SK-N-SH (cell line): Measurements from ENCODE around the gene SERTAD4. TPM values are rescaled to one million over a fixed set of nuclear protein-coding genes. Genes with fewer than 3 reads are reported as not detected.
A peak's percentile ranks its signal among the peaks of the same experiment; 100 is the strongest.

Experiments
- CTCF ChIA-PET: fragments of 300-600, 350-600 bp; formaldehyde crosslinking; extraction: SDS; loops from one replicate; lab custom pipeline; 2021; lab: Yijun Ruan, JAX
- POLR2A ChIA-PET: fragments of 350-600 bp; sonication (Branson Sonifier 250); formaldehyde crosslinking; extraction: SDS; loops from one replicate; lab custom pipeline; 2020; ENCODE audit warnings: antibody characterized with exemption, inconsistent platforms; lab: Yijun Ruan, JAX
- DNase-seq: peaks from one replicate; pipeline ENCODE4 v3.0.0; 2012
- H2AFZ ChIP-seq: fragments of 200-600 bp; sonication (generic); 2 replicates; pipeline ENCODE4 v1.8.1; 2016; ENCODE audit warnings: antibody characterized with exemption, mild to moderate bottlenecking, low read depth
- H3F3A ChIP-seq: fragments of 200-600 bp; sonication (generic); replicated peaks from 2 replicates; pipeline ENCODE3; 2016; ENCODE audit warnings: antibody characterized with exemption, mild to moderate bottlenecking; ENCODE audit not compliant: insufficient read depth
- H3K27ac ChIP-seq, 2 experiments: fragments of 200-500 bp in 1 of 2; fragments of 200-600 bp in 1 of 2; sonication (Bioruptor generic) in 1 of 2; sonication (generic), shearing (Covaris generic) in 1 of 2; 2 replicates each; pipeline versions ENCODE4 v1.5.1 to v1.6.1; 2014 to 2016; ENCODE audit warnings: low read depth in 2 of 2, inconsistent platforms in 1 of 2, low read length in 1 of 2, mild to moderate bottlenecking in 1 of 2, mixed read lengths in 1 of 2
- H3K27me3 ChIP-seq: fragments of 200-600 bp; sonication (generic), shearing (Covaris generic); 2 replicates; pipeline ENCODE4 v1.6.1; 2016; ENCODE audit warnings: mixed run types; ENCODE audit not compliant: insufficient read depth
- H3K36me3 ChIP-seq, 2 experiments: fragments of 200-500 bp in 1 of 2; fragments of 200-600 bp in 1 of 2; sonication (Bioruptor generic) in 1 of 2; sonication (generic) in 1 of 2; replicated peaks in 1 of 2; 2 replicates each; pipeline versions ENCODE3 to v1.5.1; 2014 to 2016; ENCODE audit warnings: low read length in 1 of 2, mild to moderate bottlenecking in 1 of 2; ENCODE audit not compliant: insufficient read depth in 2 of 2, control insufficient read depth in 1 of 2
- H3K4me1 ChIP-seq, 2 experiments: fragments of 200-500 bp in 1 of 2; fragments of 200-600 bp in 1 of 2; sonication (Bioruptor generic) in 1 of 2; sonication (generic), shearing (Covaris generic) in 1 of 2; 2 replicates each; pipeline versions ENCODE4 v1.5.1 to v1.6.1; 2014 to 2016; ENCODE audit warnings: low read depth in 1 of 2, low read length in 1 of 2, mixed run types in 1 of 2; ENCODE audit not compliant: insufficient read depth in 2 of 2, control insufficient read depth in 1 of 2
- H3K4me2 ChIP-seq: fragments of 200-600 bp; sonication (generic), shearing (Covaris generic); 2 replicates; pipeline ENCODE4 v1.6.1; 2017; ENCODE audit warnings: mixed run types
- H3K4me3 ChIP-seq, 2 experiments: fragments of 200-500 bp in 1 of 2; fragments of 200-600 bp in 1 of 2; sonication (Bioruptor generic) in 1 of 2; sonication (generic), shearing (Covaris generic) in 1 of 2; 2 replicates each; pipeline versions ENCODE4 v1.5.1 to v1.8.1; 2014 to 2016; ENCODE audit warnings: low read depth in 2 of 2, inconsistent platforms in 1 of 2, low read length in 1 of 2, mild to moderate bottlenecking in 1 of 2, mixed read lengths in 1 of 2, moderate library complexity in 1 of 2
- H3K79me2 ChIP-seq: fragments of 200-600 bp; sonication (generic); 2 replicates; pipeline ENCODE4 v1.8.1; 2017; ENCODE audit warnings: mild to moderate bottlenecking; ENCODE audit not compliant: insufficient read depth
- H3K9ac ChIP-seq: fragments of 200-600 bp; sonication (generic); 2 replicates; pipeline ENCODE4 v1.6.1; 2017; ENCODE audit warnings: mixed run types
- H3K9me2 ChIP-seq: fragments of 200-600 bp; sonication (generic); 2 replicates; pipeline ENCODE4 v1.6.1; 2017; ENCODE audit warnings: mixed run types
- H3K9me3 ChIP-seq: fragments of 200-600 bp; sonication (generic); 2 replicates; pipeline ENCODE4 v1.6.1; 2017; ENCODE audit warnings: mixed run types, mild to moderate bottlenecking, moderate library complexity
- H4K20me1 ChIP-seq: fragments of 200-600 bp; sonication (generic); 2 replicates; pipeline ENCODE4 v1.6.1; 2017; ENCODE audit warnings: mild to moderate bottlenecking, mixed run types; ENCODE audit not compliant: insufficient read depth
- CHD2 ChIP-seq: fragments of 150-350 bp; IDR thresholded peaks from 2 replicates; pipeline ENCODE4 v1.6.1; 2018; ENCODE audit warnings: low read length; ENCODE audit not compliant: partially characterized antibody
- GATA2 ChIP-seq: sonication (generic); formaldehyde crosslinking; IDR thresholded peaks from 2 replicates; pipeline ENCODE4 v1.5.0; 2020; ENCODE audit warnings: mild to moderate bottlenecking, missing genetic modification reagents
- IRF3 ChIP-seq: fragments of 150-350 bp; IDR thresholded peaks from 2 replicates; pipeline ENCODE4 v1.6.1; 2016; ENCODE audit warnings: mild to moderate bottlenecking, low read depth, low read length
- MEF2A ChIP-seq: IDR thresholded peaks from 2 replicates; pipeline ENCODE4 v1.4.0; 2012; ENCODE audit warnings: low read depth, borderline replicate concordance
- MXI1 ChIP-seq: IDR thresholded peaks from 2 replicates; pipeline ENCODE4 v1.6.1; 2012; ENCODE audit warnings: mild to moderate bottlenecking, low read depth, low read length, improper control_type of control experiment
- NFIC ChIP-seq: IDR thresholded peaks from 2 replicates; pipeline ENCODE4 v1.4.0; 2012; ENCODE audit warnings: borderline replicate concordance
- PBX3 ChIP-seq: IDR thresholded peaks from 2 replicates; pipeline ENCODE4; 2012
- POLR2AphosphoS5 ChIP-seq: IDR thresholded peaks from 2 replicates; pipeline ENCODE4 v1.6.1; 2012; ENCODE audit warnings: low read depth, low read length
- SIN3A ChIP-seq: IDR thresholded peaks from 2 replicates; pipeline ENCODE4 v1.6.1; 2012; ENCODE audit warnings: low read depth, mild to moderate bottlenecking, low read length, moderate library complexity, borderline replicate concordance
- TCF12 ChIP-seq: IDR thresholded peaks from 2 replicates; pipeline ENCODE4 v1.4.0; 2012
- USF1 ChIP-seq: IDR thresholded peaks from 2 replicates; pipeline ENCODE4 v1.4.0; 2012; ENCODE audit warnings: low read depth, borderline replicate concordance
- YY1 ChIP-seq: IDR thresholded peaks from 2 replicates; pipeline ENCODE4 v1.4.0; 2012; ENCODE audit warnings: low read depth, mild to moderate bottlenecking
- WGBS: methylation state at CpG from one replicate; pipeline ENCODE4 v1.1.6; 2017; ENCODE audit warnings: low lambda C conversion rate; 5-methylcytosine and 5-hydroxymethylcytosine counted together
- polyA plus RNA-seq, 3 experiments: library from polyadenylated mRNA; depleted of rRNA; stranded (reverse); fragments of >200 nt; gene quantifications; 2 replicates each; pipeline ENCODE4 v1.2.3, GENCODE V29; 2012
- TF ChIP-seq, protein P1 (sequence below): IDR thresholded peaks from 2 replicates; pipeline ENCODE4 v1.4.0; 2012; ENCODE audit warnings: low read depth
- TF ChIP-seq, protein P2 (sequence below): fragments of 200-600 bp; sonication (generic); IDR thresholded peaks from 2 replicates; pipeline ENCODE4 v1.6.1; 2017; ENCODE audit warnings: antibody characterized with exemption, mild to moderate bottlenecking, moderate library complexity

The SERTAD4 gene
- polyA plus RNA-seq, 1 of the 3 experiments (the other 2 are of a cell fraction), result 2.9 TPM

- Histone ChIP-seq H3F3A (peaks cover 24% of the 10 kb centered on the region), H2AFZ (peak overlapping the region; percentile 56; the same call in 1 of the 2 replicates), H3K27ac (peak overlapping the region; percentile 35 to 97), H3K79me2 (no peaks in the 10 kb centered on the region), H3K4me1 (peaks cover 25 to 35% of the 10 kb centered on the region in 2 experiments), H3K27me3 (no peaks in the 10 kb centered on the region), H3K36me3 (peaks cover 3 to 10% of the 10 kb centered on the region in 2 experiments), H3K4me3 (peak overlapping the region; percentile 78 to 84), H3K9me2 (no peaks in the 10 kb centered on the region), H3K9me3 (no peaks in the 10 kb centered on the region), H3K9ac (peak overlapping the region; percentile 65)
- DNase-seq, result peak; percentile 72
- CTCF ChIA-PET, result interaction anchor here (0.9 to 2.1 kb wide), 10 partner anchors 15 to 99 kb away, joined by 3 to 13 read pairs (median 5); no protein-coding TSS in a partner anchor
- POLR2A ChIA-PET, result interaction anchor here (1.0 to 3.0 kb wide), 4 partner anchors 18 to 76 kb away, joined by 3 to 29 read pairs (median 12); no protein-coding TSS in a partner anchor
- TF ChIP-seq, protein P1, sequence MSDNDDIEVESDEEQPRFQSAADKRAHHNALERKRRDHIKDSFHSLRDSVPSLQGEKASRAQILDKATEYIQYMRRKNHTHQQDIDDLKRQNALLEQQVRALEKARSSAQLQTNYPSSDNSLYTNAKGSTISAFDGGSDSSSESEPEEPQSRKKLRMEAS, result no peak
- TF ChIP-seq CHD2 (no peak), GATA2 (CRISPR knock-in tag) (no peak), SIN3A (peak; percentile 3; the same call in 1 of the 2 replicates), IRF3 (no peak), MXI1 (0 out of 2 replicates have a peak, but pooled peaks have one; percentile 24), USF1 (no peak), TCF12 (no peak), PBX3 (no peak), MEF2A (no peak), YY1 (no peak), POLR2AphosphoS5 (no peak), NFIC (no peak)
- TF ChIP-seq, protein P2, sequence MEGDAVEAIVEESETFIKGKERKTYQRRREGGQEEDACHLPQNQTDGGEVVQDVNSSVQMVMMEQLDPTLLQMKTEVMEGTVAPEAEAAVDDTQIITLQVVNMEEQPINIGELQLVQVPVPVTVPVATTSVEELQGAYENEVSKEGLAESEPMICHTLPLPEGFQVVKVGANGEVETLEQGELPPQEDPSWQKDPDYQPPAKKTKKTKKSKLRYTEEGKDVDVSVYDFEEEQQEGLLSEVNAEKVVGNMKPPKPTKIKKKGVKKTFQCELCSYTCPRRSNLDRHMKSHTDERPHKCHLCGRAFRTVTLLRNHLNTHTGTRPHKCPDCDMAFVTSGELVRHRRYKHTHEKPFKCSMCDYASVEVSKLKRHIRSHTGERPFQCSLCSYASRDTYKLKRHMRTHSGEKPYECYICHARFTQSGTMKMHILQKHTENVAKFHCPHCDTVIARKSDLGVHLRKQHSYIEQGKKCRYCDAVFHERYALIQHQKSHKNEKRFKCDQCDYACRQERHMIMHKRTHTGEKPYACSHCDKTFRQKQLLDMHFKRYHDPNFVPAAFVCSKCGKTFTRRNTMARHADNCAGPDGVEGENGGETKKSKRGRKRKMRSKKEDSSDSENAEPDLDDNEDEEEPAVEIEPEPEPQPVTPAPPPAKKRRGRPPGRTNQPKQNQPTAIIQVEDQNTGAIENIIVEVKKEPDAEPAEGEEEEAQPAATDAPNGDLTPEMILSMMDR, result no peak
- TF ChIP-seq, all 33 proteins: peak for 2
- 4% methylated on average over 8 of the region's 26 CpGs for WGBS
- peak overlapping the region; percentile 93 for H3K4me2 ChIP-seq
- H4K20me1 ChIP-seq, result no peaks in the 10 kb centered on the region
These were observed 559 bp downstream of the SERTAD4 start for GRCh38 chr1:210233216-210233494.
